ENCODE results near the gene GPR155.

- TF ChIP-seq CTCF (IDR thresholded peaks at IDR 0.05) = no peak
- TF ChIP-seq EZH2 (IDR thresholded peaks at IDR 0.05) = no peak
- TF ChIP-seq EZH2phosphoT487 (IDR thresholded peaks at IDR 0.05) = no peak
Observed at GRCh38 chr2:174510583-174511189, 23.9 kb upstream of the GPR155 start.

All from neural progenitor cell (in vitro differentiated cells).